GM12874 (cell line): ENCODE results near the gene CLASRP.

Source experiments
- TF ChIP-seq, protein P1 (sequence below): IDR thresholded peaks from 2 replicates; pipeline ENCODE4 v1.5.1; 2011; ENCODE audit warnings: low read depth, mild to moderate bottlenecking, control low read depth, low read length, moderate library complexity; ENCODE audit not compliant: insufficient read depth

The CLASRP gene

DNA sequence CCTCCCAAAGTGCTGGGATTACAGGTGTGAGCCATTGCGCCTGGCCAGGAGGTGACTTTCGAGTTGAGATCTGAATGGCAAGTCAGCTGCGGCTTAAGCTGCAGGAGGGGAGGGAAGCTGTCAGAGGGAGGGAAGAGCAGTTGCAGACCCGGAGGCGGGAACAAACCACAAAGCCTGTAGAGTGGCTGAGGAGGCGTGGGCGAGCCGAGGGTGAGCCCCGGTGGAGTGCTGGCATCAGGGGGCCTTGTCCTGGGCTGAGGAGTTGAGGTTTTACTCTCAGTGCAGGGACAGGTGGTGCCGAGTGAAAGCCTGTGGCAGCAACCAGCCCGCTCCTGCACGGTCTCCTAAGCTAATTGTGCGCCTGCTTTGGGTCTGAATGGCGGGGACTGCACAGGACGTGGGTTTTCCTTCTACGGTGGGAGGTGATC, 78.3 kb downstream of the CLASRP start:
- TF ChIP-seq, protein P1, sequence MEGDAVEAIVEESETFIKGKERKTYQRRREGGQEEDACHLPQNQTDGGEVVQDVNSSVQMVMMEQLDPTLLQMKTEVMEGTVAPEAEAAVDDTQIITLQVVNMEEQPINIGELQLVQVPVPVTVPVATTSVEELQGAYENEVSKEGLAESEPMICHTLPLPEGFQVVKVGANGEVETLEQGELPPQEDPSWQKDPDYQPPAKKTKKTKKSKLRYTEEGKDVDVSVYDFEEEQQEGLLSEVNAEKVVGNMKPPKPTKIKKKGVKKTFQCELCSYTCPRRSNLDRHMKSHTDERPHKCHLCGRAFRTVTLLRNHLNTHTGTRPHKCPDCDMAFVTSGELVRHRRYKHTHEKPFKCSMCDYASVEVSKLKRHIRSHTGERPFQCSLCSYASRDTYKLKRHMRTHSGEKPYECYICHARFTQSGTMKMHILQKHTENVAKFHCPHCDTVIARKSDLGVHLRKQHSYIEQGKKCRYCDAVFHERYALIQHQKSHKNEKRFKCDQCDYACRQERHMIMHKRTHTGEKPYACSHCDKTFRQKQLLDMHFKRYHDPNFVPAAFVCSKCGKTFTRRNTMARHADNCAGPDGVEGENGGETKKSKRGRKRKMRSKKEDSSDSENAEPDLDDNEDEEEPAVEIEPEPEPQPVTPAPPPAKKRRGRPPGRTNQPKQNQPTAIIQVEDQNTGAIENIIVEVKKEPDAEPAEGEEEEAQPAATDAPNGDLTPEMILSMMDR = no peak

DNA sequence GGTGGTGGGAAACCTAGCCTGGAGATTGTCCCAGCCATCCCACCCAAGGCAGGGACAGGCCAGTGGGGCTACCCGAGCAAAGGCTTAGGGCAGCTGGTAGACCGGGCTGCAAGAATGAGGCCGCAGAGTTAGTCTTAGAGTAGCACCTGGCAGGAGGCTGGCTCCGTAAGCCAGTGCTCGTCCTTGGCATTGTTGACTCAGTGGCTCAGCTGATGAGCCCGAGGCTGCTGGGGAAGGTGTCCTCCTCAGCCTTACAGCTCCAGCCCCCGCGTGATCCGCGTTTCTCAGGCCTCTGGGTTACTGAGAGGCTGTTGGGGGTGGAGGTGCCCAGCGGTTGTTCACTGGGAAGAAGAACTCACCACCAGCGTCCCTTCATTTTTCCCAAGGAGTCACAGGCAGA, 78.8 kb downstream of the CLASRP start:
- TF ChIP-seq, protein P1 = no peak

DNA sequence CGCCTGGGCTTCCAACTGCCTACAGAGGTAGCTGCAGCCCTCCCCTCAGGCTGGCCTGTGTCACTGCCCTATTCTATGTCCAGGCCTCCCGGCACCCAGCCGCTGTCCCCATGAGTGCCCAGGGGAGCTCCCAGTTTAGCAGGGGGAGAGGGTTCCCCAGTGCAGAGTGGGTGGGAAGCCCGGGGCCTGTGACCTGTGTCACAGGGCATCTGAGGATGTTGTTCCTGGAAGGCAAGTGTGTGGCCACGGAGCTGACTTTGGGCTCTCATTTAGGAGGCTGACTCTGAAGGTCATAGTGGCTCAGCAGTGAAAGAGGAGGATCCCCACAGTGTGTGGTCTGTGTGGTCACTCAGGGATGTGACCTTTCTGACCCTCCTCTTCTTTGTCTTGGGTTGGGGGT, 79.3 kb downstream of the CLASRP start:
- TF ChIP-seq, protein P1 = no peak

DNA sequence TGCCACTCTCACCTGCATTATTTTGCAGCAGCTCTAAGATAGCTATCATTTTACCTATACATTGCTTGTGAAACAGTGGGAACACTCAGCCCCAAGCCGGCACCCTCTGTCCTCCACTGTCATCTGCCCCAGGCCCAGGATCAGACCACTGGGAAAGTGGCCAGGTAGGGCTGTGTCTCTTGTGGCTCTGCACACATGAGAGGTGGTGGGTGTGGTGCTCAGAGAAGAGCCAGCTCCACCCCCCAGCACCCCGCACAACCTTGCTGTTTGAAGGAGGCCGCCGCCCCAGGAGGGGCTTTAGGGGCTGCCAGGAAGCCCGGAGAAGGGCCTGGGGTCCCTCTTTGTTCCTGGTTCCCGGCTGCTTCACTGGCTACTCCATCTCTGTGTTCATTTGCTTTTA, 80.7 kb downstream of the CLASRP start:
- TF ChIP-seq, protein P1 = no peak
